Loucy (cell line): ENCODE measurements around the gene CSRP2.

Experiments
- EZH2phosphoT487 ChIP-seq: fragments of 200-600 bp; IDR thresholded peaks from 2 replicates; pipeline ENCODE4 v1.6.1; 2018; ENCODE audit warnings: antibody characterized with exemption, mild to moderate bottlenecking, moderate library complexity, borderline replicate concordance
- TF ChIP-seq, protein P1 (sequence below): fragments of 200-600 bp; sonication (generic); conservative IDR thresholded peaks from 2 replicates; pipeline ENCODE4 v1.5.1; 2014; ENCODE audit warnings: mild to moderate bottlenecking, antibody characterized with exemption, low read length

DNA sequence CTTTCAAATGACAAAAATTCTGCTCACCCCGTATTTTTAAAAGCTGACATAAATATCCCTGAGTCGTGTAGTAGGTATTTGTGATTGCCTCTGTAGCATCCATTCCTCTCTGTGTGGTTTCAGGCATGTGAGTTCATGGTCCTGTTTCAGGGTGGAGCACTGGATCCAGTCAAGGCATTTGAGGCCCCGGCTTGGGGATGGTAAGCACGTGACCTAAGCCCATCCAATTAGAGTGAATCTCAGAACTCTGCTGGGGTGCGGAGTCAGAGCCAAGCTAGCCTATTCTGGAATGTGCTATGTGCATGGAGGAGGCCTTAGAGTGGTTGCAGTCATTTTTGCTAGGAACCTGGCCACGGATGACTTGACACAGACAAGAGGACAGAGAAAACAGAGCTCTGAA lies 4.3 kb upstream of the CSRP2 start:
- TF ChIP-seq, protein P1, sequence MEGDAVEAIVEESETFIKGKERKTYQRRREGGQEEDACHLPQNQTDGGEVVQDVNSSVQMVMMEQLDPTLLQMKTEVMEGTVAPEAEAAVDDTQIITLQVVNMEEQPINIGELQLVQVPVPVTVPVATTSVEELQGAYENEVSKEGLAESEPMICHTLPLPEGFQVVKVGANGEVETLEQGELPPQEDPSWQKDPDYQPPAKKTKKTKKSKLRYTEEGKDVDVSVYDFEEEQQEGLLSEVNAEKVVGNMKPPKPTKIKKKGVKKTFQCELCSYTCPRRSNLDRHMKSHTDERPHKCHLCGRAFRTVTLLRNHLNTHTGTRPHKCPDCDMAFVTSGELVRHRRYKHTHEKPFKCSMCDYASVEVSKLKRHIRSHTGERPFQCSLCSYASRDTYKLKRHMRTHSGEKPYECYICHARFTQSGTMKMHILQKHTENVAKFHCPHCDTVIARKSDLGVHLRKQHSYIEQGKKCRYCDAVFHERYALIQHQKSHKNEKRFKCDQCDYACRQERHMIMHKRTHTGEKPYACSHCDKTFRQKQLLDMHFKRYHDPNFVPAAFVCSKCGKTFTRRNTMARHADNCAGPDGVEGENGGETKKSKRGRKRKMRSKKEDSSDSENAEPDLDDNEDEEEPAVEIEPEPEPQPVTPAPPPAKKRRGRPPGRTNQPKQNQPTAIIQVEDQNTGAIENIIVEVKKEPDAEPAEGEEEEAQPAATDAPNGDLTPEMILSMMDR = no peak
- no peak for TF ChIP-seq EZH2phosphoT487
